ENCODE results near the gene CFAP53.
"Not testable (repeated sequence)": the region's sequence is repeated elsewhere in the genome, so short reads cannot be mapped to it uniquely, and the experiment has no call there.

DNA sequence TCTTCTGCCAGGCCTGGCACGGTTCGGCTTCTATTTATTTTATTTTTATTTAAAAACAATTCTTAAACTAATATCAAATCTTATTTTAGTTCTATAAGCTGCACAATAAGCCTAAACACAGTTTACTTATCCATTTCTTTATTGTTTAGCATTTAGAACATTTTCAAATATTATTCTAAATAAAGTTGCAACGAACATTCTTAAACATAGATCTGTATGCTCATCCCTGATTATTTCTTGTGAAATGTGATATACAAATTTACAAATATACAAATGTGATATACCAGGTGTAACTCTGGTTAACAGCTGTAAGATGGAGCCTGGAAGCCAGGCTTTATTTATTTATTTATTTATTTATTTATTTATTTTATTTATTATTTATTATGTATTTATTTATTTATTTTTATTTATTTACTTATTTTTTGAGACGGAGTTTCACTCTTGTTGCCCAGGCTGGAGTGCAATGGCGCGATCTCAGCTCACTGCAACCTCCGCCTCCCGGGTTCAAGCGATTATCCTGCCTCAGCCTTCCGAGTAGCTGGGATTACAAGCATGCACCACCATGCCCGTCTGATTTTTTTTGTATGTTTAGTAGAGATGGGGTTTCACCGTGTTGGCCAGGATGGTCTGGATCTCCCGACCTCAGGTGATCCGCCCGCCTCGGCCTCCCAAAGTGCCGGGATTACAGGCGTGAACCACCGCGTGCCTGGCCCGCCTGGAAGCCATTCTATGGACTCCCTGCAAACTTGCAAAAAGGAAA is 22.2 kb upstream of the CFAP53 start:
- not testable (repeated sequence) for TF ChIP-seq CTCF, POLR2A (IDR thresholded peaks at IDR 0.05)
